AG09319 (cell line): Measurements from ENCODE around the gene GLRX3.

Source experiments
- DNase-seq: peaks from one replicate; pipeline ENCODE4 v3.0.0-alpha.2; 2010; ENCODE audit warnings: low read depth; ENCODE audit errors: extremely low read depth
- CTCF ChIP-seq: IDR thresholded peaks from 2 replicates; pipeline ENCODE4 v1.5.1; 2011; ENCODE audit warnings: low read depth, mild to moderate bottlenecking, inconsistent platforms, low read length, moderate library complexity

Gene GLRX3

GRCh38 chr10:130160775-130161174 lies 24.6 kb downstream of the GLRX3 start:
- TF ChIP-seq CTCF: peak; percentile 3

GRCh38 chr10:130161331-130161730 lies 25.1 kb downstream of the GLRX3 start:
- TF ChIP-seq CTCF: no peak
- no peak for DNase-seq

More at GRCh38 chr10:130160775-130161174, 24.6 kb downstream of the GLRX3 start:
- no peak for DNase-seq

GRCh38 chr10:130167193-130167592 lies 31.0 kb downstream of the GLRX3 start:
- no peak for DNase-seq
- no peak for TF ChIP-seq CTCF

- no peak for TF ChIP-seq CTCF
- no peak for DNase-seq
Observed at GRCh38 chr10:130167707-130168106, 31.5 kb downstream of the GLRX3 start.

GRCh38 chr10:130169136-130169859 lies 33.1 kb downstream of the GLRX3 start:
- no peak for DNase-seq
- TF ChIP-seq CTCF: no peak

GRCh38 chr10:130171196-130171595 lies 35.0 kb downstream of the GLRX3 start:
- no peak for TF ChIP-seq CTCF
- DNase-seq: no peak

- no peak for DNase-seq
- TF ChIP-seq CTCF: no peak
Observed at GRCh38 chr10:130174328-130174727, 38.1 kb downstream of the GLRX3 start.
